Smooth muscle cell (in vitro differentiated cells): Measurements from ENCODE around the gene TOMM20. TPM values are rescaled to one million over a fixed set of nuclear protein-coding genes. Genes with fewer than 3 reads are reported as not detected.

ENCODE experiments used
- DNase-seq: peaks from one replicate; lab custom pipeline; 2025; ENCODE audit not compliant: unreplicated experiment; lab: John Stamatoyannopoulos, UW
- H2AFZ ChIP-seq: fragments of 200-600 bp; sonication (generic); 2 replicates; pipeline ENCODE4 v1.6.0; 2016; ENCODE audit warnings: antibody characterized with exemption, low read depth, mild to moderate bottlenecking
- H3F3A ChIP-seq: fragments of 200-600 bp; sonication (generic); 2 replicates; pipeline ENCODE4 v1.6.0; 2017; ENCODE audit warnings: antibody characterized with exemption, low read depth
- H3K27ac ChIP-seq: fragments of 200-600 bp; sonication (generic); 2 replicates; pipeline ENCODE4 v1.5.1; 2016; ENCODE audit warnings: low read depth, mild to moderate bottlenecking
- H3K27me3 ChIP-seq: fragments of 200-600 bp; sonication (generic); 2 replicates; pipeline ENCODE4 v1.6.1; 2016; ENCODE audit warnings: low read depth, mild to moderate bottlenecking
- H3K36me3 ChIP-seq: fragments of 200-600 bp; sonication (generic); 2 replicates; pipeline ENCODE4 v1.5.1; 2016; ENCODE audit warnings: low read depth
- H3K4me1 ChIP-seq: fragments of 200-600 bp; sonication (generic); 2 replicates; pipeline ENCODE4 v1.5.1; 2016; ENCODE audit warnings: low read depth
- H3K4me2 ChIP-seq: fragments of 200-600 bp; sonication (generic); 2 replicates; pipeline ENCODE4 v1.6.0; 2016; ENCODE audit warnings: mild to moderate bottlenecking
- H3K4me3 ChIP-seq: fragments of 200-600 bp; sonication (generic); 2 replicates; pipeline ENCODE4 v1.5.1; 2016; ENCODE audit warnings: mild to moderate bottlenecking
- H3K79me2 ChIP-seq: fragments of 200-600 bp; sonication (generic); 2 replicates; pipeline ENCODE4 v1.6.0; 2016; ENCODE audit warnings: low read depth, mild to moderate bottlenecking
- H3K9ac ChIP-seq: fragments of 200-600 bp; sonication (generic); 2 replicates; pipeline ENCODE4 v1.6.0; 2016; ENCODE audit warnings: low read depth
- H3K9me3 ChIP-seq: fragments of 200-600 bp; sonication (generic); replicated peaks from 2 replicates; pipeline ENCODE4 v1.5.1; 2016; ENCODE audit warnings: low read depth
- H4K20me1 ChIP-seq: fragments of 200-600 bp; sonication (generic); 2 replicates; pipeline ENCODE4 v1.6.0; 2016; ENCODE audit warnings: low read depth
- CTCF ChIP-seq: fragments of 200-600 bp; sonication (generic); IDR thresholded peaks from 2 replicates; pipeline ENCODE4 v1.5.1; 2017; ENCODE audit warnings: borderline replicate concordance, mild to moderate bottlenecking, antibody characterized with exemption; ENCODE audit not compliant: insufficient read depth, poor library complexity, severe bottlenecking
- WGBS: methylation state at CpG from one replicate; pipeline ENCODE4 v1.1.7; 2016; ENCODE audit warnings: low lambda C conversion rate; 5-methylcytosine and 5-hydroxymethylcytosine counted together
- polyA plus RNA-seq: library from polyadenylated mRNA; unstranded; fragments of >200 nt; fragmentation: Nextera tagmentation; extraction: Ambion mirVana; gene quantifications from 2 replicates; pipeline ENCODE4 v1.2.1, GENCODE V29; 2016
- total RNA-seq: library from RNA; depleted of rRNA; stranded (reverse); fragments of >200 nt; gene quantifications from 2 replicates; pipeline ENCODE4 v1.2.3, GENCODE V29; 2014

TOMM20 gene
- total and polyA plus RNA-seq, 2 experiments from 2014 or later, result 46.1 to 82.1 TPM

- Histone ChIP-seq H3K4me1 (peaks cover 13% of the 10 kb centered on the region), H3K4me3 (no peak overlapping the region), H2AFZ (no peak overlapping the region), H3K27me3 (no peaks in the 10 kb centered on the region), H3F3A (peaks cover 6% of the 10 kb centered on the region), H3K36me3 (peaks cover 11% of the 10 kb centered on the region), H3K4me2 (peak overlapping the region; percentile 36), H3K9ac (no peak overlapping the region), H3K27ac (no peak overlapping the region), H3K9me3 (no peaks in the 10 kb centered on the region), H3K79me2 (peaks cover 95% of the 10 kb centered on the region), H4K20me1 (peaks cover 100% of the 10 kb centered on the region)
- DNase-seq, result no peak
- WGBS, result 94% methylated on average over 1 of the region's 1 CpG
- no peak for TF ChIP-seq CTCF
Measured at GRCh38 chr1:235122348-235122747, 6.3 kb downstream of the TOMM20 start.

- Histone ChIP-seq H3K4me1 (no peaks in the 10 kb centered on the region), H3K79me2 (peaks cover 45% of the 10 kb centered on the region), H3K27me3 (no peaks in the 10 kb centered on the region), H2AFZ (no peak overlapping the region), H3K27ac (no peak overlapping the region), H4K20me1 (peaks cover 85% of the 10 kb centered on the region), H3F3A (peaks cover 25% of the 10 kb centered on the region), H3K36me3 (peaks cover 29% of the 10 kb centered on the region), H3K4me2 (no peak overlapping the region), H3K9ac (no peak overlapping the region), H3K4me3 (no peak overlapping the region), H3K9me3 (no peaks in the 10 kb centered on the region)
- WGBS, result 93% methylated on average over 7 of the region's 7 CpGs
- no peak for DNase-seq
- no peak for TF ChIP-seq CTCF
Measured at GRCh38 chr1:235113183-235113917, 15.3 kb downstream of the TOMM20 start.

GRCh38 chr1:235112297-235113182, 16.1 kb downstream of the TOMM20 start:
- Histone ChIP-seq H3K36me3 (peaks cover 29% of the 10 kb centered on the region), H4K20me1 (peaks cover 77% of the 10 kb centered on the region), H3K4me2 (no peak overlapping the region), H3K9ac (no peak overlapping the region), H3K9me3 (no peaks in the 10 kb centered on the region), H3K27me3 (no peaks in the 10 kb centered on the region), H2AFZ (no peak overlapping the region), H3K79me2 (peaks cover 39% of the 10 kb centered on the region), H3F3A (peaks cover 30% of the 10 kb centered on the region), H3K27ac (no peak overlapping the region), H3K4me3 (no peak overlapping the region), H3K4me1 (no peaks in the 10 kb centered on the region)
- no peak for DNase-seq
- WGBS, result 95% methylated on average over 6 of the region's 6 CpGs
- TF ChIP-seq CTCF, result no peak
